IMR-90 (cell line): ENCODE data around the gene SCGB1C1.

ENCODE experiments used
- BHLHE40 ChIP-seq: fragments of 150-350 bp; IDR thresholded peaks from 2 replicates; pipeline ENCODE4 v1.6.1; 2016; ENCODE audit warnings: mild to moderate bottlenecking, low read depth, low read length
- CHD1 ChIP-seq: IDR thresholded peaks from 2 replicates; pipeline ENCODE4 v1.6.1; 2012; ENCODE audit warnings: low read depth, low read length, improper control_type of control experiment
- CTCF ChIP-seq: conservative IDR thresholded peaks from 2 replicates; pipeline ENCODE4 v1.5.1; 2012; ENCODE audit warnings: mild to moderate bottlenecking, low read depth, low read length, improper control_type of control experiment
- FOS ChIP-seq: fragments of 150-350 bp; IDR thresholded peaks from 2 replicates; pipeline ENCODE4 v1.6.1; 2016; ENCODE audit warnings: low read depth, low read length
- MAZ ChIP-seq: IDR thresholded peaks from 2 replicates; pipeline ENCODE4 v1.6.1; 2012; ENCODE audit warnings: low read depth, mild to moderate bottlenecking, low read length, improper control_type of control experiment, moderate library complexity, borderline replicate concordance
- POLR2A ChIP-seq: IDR thresholded peaks from 2 replicates; pipeline ENCODE4 v1.6.1; 2012; ENCODE audit warnings: mild to moderate bottlenecking, low read depth, low read length
- RAD21 ChIP-seq: IDR thresholded peaks from 2 replicates; pipeline ENCODE4 v1.6.1; 2012; ENCODE audit warnings: low read length, improper control_type of control experiment
- USF2 ChIP-seq: fragments of 150-350 bp; IDR thresholded peaks from 2 replicates; pipeline ENCODE4 v1.6.1; 2017; ENCODE audit warnings: mild to moderate bottlenecking, antibody characterized with exemption, low read length, low read depth

DNA sequence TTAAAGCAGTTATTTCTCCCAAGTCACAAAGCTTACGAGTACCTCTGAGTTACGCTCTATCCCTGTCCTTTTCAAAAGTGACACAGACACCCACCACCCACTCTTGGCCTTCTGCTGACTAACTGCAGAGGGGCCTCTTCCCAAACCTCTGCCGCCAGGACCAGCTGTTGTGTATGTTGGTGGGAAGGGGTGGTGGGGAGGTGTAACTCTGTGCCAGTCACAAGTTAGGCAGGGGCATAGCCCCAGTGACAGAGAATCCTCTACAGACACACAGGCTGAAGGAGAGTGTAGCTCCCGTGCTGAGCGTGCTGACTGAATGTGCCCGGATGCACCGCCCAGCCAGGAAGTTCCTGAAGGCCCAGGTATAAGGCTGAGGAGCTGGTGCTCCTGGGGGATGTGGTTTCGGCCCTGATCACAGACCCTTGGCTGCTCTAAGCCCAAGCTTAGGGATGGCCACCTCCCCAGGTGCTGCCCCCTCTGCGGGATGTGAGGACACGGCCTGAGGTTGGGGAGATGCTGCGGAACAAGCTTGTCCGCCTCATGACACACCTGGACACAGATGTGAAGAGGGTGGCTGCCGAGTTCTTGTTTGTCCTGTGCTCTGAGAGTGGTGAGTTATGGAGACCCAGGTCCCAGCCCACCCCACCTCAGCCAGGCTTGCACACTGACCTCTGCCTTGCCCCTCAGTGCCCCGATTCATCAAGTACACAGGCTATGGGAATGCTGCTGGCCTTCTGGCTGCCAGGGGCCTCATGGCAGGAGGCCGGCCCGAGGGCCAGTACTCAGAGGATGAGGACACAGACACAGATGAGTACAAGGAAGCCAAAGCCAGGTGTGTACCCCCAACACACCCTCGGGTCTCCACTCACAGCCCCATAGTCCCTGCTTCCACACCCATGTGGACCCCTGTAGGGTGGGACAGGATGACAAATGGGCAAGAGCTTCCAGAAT lies 19.5 kb downstream of the SCGB1C1 start:
- TF ChIP-seq CTCF, result no peak
- no peak for TF ChIP-seq MAZ
- no peak for TF ChIP-seq CHD1
- no peak for TF ChIP-seq RAD21
- TF ChIP-seq BHLHE40, result no peak
- TF ChIP-seq POLR2A, result no peak
- no peak for TF ChIP-seq USF2
- no peak for TF ChIP-seq FOS
